GM19463 (cell line): ENCODE data around the gene RAB14.
"Not testable (repeated sequence)": the region's sequence is repeated elsewhere in the genome, so short reads cannot be mapped to it uniquely, and the experiment has no call there.

Source experiments
- ATAC-seq: cut with Tn5 transposase; IDR thresholded peaks from one replicate; pipeline ENCODE4 v1.9.1; 2021; ENCODE audit warnings: mild to moderate bottlenecking, moderate library complexity; ENCODE audit not compliant: unreplicated experiment

The RAB14 gene

GRCh38 chr9:121192959-121193640, 8.6 kb downstream of the RAB14 start:
- ATAC-seq = no peak

- ATAC-seq = no peak
These were observed 9.2 kb downstream of the RAB14 start for GRCh38 chr9:121192518-121192917.

- ATAC-seq = no peak
These were observed 10.4 kb downstream of the RAB14 start for GRCh38 chr9:121191235-121191634.

GRCh38 chr9:121189660-121190059, 12.0 kb downstream of the RAB14 start:
- ATAC-seq = no peak

- no peak for ATAC-seq
These were observed 12.7 kb downstream of the RAB14 start for GRCh38 chr9:121189006-121189405.

GRCh38 chr9:121187636-121188305, 13.9 kb downstream of the RAB14 start:
- no peak for ATAC-seq

GRCh38 chr9:121185774-121186403, 15.8 kb downstream of the RAB14 start:
- ATAC-seq = no peak

- ATAC-seq = no peak
These were observed 16.4 kb downstream of the RAB14 start for GRCh38 chr9:121185178-121185745.

- no peak for ATAC-seq
These were observed 17.2 kb downstream of the RAB14 start for GRCh38 chr9:121184463-121184862.

GRCh38 chr9:121183666-121184423, 17.8 kb downstream of the RAB14 start:
- no peak for ATAC-seq

GRCh38 chr9:121182989-121183388, 18.7 kb downstream of the RAB14 start:
- no peak for ATAC-seq

GRCh38 chr9:121182101-121182836, 19.4 kb downstream of the RAB14 start:
- ATAC-seq = no peak

- no peak for ATAC-seq
These were observed 21.6 kb downstream of the RAB14 start for GRCh38 chr9:121179930-121180681.

GRCh38 chr9:121179373-121179721, 22.3 kb downstream of the RAB14 start:
- ATAC-seq = not testable (repeated sequence)

GRCh38 chr9:121178676-121179372, 22.8 kb downstream of the RAB14 start:
- ATAC-seq = no peak

GRCh38 chr9:121173501-121173900, 28.2 kb downstream of the RAB14 start:
- no peak for ATAC-seq

GRCh38 chr9:121172726-121173487, 28.8 kb downstream of the RAB14 start:
- ATAC-seq = no peak

GRCh38 chr9:121171236-121171635, 30.4 kb downstream of the RAB14 start:
- ATAC-seq = no peak
